DMS79 (cell line): ENCODE measurements around the gene PDGFD.

Experiments used
- DNase-seq: peaks from one replicate; lab custom pipeline; 2025; lab: John Stamatoyannopoulos, UW

PDGFD gene

DNA sequence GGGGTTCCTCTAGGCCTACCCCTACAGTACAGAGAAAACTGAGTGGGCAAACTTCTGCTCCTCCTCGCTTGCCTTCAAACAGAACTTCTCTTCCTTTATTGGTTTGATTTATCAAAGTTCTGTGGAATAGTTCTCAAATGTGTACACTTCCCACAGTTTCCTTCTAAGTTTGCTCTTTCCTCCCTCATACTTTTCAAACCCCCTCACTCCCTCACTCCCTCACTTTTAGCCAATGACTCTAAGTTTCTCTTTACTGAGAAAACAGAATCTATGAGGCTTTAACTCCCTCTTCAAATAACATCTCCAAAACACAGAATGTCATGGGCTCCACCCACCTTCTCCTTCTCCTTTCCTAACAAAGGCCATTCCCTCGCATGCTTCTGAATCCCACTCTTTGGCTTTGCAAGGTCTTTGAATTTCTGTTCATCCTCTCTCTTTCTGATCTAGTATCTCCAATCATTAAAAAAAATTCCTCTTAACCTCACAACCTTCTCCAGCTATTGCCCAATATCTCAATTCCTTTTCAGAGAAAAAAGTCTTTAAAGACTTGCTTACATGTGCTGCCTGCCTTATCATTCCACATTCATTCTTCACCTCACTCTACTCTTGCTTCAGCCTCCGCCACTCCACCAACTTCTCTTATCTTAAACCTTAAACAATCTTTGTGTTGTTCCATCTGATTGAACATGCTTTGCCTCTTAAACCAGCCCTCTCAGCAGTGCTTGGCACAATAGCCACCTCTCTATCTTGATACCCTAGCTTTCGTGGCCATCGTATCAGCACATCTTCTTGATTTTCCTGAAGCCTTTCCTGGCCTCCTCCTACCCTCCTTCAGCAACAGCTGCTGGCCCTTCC is 70.3 kb downstream of the PDGFD start:
- DNase-seq: no peak

DNA sequence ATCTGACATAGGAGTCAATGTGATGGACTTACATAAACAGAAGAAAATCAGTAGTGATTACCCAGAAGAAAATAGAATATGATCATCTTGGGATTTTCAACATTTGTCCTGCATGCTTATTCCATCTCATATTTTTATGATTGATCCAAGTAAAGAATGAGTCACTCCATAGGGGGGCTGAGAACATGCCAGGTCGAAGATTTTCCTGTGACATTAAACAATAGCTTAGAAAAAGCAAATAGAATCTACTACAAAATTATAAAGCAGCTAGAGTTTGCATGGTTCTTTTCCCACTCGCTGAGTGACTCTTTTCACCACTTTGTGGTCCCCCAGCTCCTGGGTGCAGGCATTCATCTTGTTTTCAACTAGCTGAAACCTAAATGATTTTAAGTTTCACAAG is 71.2 kb downstream of the PDGFD start:
- no peak for DNase-seq

DNA sequence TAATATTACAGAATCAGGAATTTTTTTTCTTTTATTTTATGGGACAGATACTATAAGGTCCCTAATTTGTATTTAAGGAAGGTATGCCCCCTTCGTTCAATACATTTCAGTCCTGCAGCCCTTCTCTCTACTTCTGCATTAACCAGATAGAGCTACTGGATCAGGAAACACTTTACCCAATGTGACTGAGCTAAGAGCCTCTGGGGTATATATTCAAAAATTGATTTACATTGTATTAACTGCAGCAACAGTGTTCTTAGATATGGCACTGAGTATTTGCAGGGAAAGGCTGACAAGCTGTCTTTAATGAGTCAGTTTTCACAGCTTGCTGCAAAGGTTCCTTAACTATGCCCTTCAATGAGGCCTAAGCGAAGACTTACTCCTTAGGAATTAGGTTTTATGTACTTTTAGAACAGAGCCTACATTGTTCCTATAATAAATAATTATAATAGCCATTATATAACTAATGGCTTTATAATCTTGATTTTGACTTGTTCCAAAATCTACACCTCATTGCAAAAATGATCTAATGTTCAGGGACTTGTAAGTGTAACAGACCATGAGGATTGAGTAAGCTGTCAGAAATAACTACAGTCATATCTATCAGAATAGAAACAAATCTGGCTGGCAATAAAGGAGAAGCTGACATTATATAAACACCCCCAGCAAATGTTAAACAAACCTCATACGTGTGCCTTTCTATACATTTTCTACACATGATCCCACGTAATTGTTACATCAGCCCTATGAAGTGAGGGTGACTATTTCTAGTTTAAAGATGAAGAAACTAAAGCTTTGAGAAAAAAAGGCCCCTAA is 72.5 kb downstream of the PDGFD start:
- no peak for DNase-seq

DNA sequence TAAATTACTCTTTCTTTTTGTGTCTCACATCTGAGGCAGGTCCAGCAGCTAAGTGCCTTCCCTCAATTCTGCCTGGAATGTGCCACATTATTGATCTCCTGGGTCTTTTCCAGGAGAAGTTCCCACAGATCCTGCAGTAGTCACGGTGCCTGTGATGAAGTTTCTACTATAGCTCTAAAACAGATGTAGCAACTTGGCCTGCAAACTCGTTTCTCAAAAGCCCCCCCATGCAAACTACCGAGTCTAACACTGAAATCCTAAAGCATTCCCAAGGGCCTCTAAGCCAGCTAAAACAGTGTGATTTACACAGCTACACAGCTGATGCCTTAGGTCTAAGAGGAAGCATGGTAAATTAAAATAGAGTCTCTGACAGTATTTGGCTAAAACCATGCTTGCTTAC is 73.2 kb downstream of the PDGFD start:
- no peak for DNase-seq

DNA sequence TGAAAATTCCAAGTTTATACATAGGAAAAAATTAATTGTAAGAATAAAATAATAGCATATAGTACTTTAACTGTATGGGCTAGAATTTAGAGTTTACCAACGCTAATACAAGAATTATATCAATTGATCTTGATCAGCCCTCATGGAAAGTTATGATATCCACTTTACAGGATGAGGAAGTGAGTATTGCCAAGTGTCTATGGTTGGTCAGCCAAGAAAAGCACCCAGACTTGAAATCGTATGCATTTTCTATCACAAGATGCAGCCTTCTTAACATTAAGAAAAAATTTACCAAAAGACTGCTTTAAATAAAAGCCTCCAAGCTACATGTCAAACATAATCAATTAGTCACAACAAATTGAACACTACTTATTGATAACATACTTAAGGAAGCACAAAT is 74.5 kb downstream of the PDGFD start:
- no peak for DNase-seq

DNA sequence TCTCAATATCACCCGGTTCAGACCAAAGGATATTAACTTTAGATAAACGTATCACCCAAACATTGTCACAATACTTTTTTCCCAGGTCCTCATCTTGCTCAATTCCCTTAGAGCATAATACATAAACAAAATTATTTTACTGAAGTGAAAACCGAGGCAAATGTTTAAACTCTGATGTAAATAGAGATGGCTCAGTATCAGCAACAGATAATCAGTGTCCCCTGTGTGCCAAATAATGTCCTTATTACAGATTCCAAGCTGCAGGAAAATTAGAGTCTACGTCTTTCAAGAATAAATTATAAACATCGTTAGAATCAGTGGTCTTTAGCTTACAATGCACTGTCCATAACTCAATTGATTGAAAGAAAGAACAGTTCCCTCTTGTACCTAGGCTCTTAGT is 77.3 kb downstream of the PDGFD start:
- no peak for DNase-seq

DNA sequence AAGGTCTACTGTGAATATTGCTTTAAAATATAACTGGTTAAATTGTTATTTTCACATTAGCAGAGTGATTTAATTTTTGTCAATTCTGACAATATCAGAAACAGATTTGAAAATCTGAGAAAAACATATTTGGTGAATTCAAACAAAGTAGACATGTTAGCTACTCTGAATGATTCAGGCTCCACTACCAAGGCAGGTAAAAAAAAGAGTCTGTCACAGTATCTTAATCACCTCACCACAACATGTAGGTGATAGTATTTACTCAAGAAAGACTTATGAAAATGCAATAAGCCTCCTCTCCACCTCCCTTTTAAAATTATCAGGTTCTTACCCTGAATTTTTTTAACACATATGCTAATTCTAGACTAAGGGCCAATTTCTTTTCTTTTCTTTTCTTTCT is 85.0 kb downstream of the PDGFD start:
- DNase-seq: no peak

DNA sequence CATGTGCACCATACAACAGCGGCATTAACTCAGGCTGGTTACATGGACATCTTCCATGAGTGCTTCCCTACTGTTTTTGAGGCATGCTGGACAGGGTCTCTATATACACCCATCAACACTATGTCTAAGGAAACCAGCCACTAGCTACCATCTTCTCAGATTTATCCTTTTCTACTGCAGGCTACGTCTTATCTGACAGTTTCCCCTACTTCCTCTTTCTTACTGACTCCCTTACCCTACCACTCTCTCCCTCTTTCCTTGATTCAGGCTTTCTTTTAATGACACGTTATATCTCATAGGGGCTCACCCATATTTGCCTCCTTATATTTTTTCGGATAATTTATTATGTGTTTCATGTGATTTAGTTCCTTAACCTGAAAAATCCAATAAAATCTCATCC is 85.7 kb downstream of the PDGFD start:
- no peak for DNase-seq

DNA sequence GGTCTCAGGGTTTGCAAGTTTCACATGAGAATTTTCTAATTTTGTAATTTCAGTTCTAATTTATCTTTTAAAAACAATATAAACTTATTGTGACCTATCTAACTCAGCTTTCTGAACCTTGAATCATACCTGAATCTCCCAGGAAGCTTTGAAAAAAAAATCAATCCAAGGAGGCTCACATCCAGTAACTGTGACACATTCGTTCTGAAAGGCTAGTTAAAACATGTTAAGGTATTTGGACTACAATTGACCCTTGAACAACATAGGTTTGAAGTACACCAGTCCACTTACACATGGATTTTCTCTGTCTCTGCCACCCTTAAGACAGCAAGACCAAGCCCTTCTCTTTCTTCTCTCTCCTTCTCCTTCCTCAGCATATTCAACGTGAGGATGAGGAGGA is 87.5 kb downstream of the PDGFD start:
- no peak for DNase-seq

DNA sequence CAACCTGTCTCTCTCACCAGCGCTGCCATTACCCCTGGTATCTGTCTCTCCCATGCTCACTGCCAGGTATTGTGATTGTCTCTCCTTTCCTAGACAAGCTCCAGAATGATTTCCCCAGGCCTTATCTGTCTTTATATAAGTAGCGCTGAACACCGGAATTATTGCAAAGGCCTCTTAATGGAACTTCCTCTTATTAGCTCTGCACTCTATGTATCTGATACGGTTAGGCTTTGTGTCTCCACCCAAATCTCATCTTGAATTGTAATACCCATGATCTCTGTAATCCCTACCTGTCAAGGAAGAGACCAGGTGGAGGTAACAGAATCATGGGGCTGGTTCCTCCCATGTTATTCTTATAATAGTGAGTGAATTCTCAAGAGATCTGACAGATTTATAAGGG is 88.2 kb downstream of the PDGFD start:
- no peak for DNase-seq

DNA sequence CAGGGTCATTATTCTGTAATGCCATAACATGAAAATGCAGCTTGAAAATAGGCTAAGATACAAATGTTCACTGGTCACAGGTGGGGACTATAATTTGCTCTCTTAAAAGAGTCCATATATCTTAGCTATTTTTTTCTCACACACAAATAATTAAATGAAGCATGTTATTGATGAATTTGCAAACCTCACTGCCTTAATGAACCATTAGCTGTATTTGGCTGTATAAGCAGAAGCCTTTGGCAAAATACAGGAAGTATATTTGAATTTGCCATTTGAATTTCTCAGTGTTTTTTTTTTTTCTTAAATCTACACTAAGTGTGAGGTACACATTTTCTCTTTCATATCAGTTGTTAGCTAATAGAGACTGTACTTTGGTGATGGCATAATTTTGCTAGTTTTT is 88.9 kb downstream of the PDGFD start:
- no peak for DNase-seq

DNA sequence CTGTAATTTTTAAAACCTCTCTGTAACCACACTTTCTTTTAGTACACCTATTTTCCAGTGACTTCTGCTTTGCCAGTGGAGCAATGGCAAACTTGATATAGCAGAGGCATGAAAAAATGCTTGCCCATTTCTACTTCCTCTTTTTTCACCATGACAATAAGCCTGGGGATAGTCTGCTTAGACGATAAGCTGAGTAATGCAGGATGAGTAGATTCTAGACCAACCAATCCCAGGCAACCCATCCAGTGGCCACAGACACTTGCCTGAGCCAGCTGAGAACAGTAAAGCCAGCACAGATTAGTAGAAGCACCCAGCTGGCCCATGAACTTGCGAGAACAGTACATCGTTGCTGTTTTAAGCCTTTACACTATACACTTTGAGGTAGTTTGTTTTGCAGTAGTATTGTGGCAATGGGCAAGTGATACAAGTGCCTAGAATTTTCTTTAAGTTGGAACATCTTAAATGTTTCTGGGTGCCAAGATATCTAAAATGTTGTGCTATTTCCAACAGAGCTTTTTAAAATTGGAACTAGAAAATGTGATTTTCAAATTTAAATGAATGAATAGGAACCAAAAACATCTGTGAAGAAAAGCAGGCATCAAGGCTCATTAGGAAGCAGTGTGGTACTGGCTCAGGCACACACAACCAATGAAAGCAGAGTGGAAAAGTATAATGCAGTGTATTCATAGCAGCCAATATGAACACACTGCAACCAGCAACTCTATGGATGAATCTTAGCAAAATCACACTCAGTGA is 89.8 kb downstream of the PDGFD start:
- DNase-seq: no peak

DNA sequence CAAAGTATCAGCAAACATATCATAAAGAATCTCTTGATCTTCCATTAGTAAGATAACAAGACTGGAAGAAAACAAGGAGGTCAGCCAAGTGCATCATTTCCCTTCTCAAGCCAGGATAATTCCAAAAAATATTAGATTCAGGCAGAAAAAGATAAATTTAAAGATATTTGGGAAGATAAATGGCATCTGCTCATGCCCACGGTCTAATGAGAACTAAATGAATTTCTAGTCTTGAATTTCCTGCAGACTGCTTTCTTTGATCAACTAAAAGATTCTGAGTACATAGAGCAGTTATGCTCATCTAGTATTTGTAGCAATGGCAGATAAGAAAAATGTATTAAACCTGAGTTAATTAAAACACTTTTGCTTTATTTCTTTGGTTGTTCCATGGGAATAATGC is 96.4 kb downstream of the PDGFD start:
- DNase-seq: no peak

DNA sequence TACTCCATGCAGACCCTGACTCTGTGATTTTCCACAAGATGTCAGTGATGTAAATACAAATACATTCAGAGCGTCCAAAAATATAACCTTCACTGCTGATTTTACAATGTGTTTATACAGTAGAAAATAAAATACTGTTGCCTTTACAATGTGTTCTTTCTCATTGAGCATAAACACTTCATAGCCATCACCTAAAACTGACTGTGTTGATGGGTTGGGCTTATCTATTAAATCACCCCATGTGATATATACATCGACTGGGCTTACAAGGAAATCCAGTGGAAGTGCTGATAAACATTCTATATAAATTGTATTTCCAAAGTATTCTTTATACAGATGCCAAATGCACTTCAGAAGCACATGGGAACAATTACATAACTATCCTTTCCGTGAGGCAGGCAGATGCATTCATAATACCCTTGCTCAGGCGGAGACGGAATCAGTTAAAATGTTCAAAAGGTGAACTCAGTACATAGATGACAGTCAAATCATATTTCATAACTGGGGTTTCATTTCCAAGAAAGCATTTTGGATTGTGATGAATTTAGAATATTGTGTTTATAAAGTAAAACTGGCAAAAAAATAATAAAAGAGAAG is 99.8 kb downstream of the PDGFD start:
- DNase-seq: no peak

DNA sequence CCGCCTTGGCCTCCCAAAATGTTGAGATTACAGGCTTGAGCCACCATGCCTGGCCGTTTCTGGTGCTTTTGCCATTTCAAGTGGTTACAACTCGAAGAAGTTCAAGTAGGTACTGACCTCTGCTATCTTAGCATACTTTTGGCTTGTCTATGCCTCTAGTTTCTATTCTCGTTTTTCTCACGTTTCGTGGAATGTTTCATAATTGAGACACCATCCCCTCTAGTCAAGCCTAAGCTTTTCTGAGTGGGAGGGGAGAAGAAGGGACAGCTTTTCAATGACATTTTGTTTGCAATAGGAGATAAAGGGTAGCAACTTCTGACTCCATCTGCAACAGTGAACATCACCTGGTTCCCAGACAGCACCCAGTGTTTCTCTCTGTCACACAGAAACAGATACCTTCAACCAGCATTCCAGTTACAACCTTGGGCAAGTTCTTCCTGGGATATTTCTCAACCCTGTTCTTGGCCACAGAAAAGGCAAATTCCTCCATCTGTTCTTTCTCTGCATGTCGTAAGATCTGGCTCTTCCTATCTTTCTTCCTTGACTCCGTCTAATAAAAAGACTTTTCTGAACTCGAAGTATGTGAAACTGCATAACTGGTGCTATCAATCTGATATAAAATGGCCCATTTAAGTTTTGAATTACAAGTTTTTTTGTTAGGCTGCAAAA is 102.0 kb downstream of the PDGFD start:
- DNase-seq: no peak

DNA sequence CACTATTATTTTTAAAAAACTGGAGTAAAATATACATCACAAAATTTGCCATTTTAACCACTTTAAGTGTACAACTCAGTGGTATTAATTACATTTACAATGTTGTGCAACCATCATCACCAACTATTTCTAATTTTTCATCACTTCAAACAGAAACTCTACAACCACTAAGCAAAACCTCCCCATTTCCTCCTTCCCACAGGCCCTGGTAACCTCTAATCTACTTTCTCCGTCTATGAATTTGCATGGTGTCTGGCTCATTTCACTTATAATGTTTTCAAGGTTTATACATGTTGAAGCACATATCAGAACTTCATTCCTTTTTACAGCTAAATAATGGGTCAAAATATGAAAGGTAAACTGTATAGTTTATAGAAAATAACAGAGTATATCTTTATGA is 103.1 kb downstream of the PDGFD start:
- no peak for DNase-seq

DNA sequence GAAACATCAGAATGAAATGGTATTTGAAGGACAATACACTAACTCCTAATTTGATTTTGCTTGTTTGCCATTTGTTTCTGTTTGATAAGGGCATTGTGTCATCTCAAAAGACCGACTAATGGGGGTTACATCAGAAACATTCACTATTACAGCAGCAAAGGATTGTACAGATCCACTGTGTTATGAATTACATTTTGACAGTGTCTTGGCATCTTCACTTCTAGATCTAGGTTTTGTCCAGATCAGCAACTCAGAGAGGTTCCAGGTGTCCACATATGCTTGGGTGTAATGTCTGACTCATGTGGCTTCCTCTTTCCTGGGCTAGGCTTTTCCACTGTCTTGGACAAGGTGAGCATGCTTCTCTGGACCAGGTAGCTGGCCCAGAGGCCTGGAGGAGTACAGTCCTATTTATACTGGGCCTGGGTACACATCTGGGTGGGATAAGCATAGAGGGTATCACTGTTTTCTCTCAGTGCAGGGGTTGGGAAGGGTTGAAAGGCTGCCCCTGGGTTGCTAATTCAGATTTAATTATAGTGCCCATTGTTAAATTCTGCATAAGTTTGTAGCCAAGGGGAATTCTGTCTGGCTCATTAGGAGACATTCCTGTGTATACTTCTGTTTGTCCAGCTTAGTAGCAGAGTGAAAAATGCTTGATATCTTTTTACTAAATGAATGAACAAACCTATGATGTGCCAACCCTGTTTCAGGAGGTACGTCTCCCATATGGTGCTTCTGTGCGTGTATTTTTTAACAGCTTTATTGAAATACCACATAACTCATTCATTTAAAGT is 103.7 kb downstream of the PDGFD start:
- no peak for DNase-seq

DNA sequence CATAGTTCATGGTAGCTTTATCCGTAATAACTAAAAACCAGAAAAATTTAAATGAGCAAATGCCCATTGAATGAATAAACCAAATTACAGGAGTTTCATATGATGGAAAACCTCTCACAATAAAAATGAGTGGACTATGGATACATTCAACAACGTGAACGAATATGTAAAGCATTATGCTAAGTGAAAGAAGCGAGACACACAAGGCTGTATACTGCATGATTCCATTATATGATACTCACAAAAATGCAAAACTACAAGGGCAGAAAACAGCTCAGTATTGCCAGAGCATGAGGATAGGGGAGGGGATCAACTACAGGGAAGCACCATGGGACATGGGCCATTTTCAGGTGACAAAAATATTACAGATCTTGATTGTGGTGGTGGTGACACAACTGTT is 105.3 kb downstream of the PDGFD start:
- no peak for DNase-seq

DNA sequence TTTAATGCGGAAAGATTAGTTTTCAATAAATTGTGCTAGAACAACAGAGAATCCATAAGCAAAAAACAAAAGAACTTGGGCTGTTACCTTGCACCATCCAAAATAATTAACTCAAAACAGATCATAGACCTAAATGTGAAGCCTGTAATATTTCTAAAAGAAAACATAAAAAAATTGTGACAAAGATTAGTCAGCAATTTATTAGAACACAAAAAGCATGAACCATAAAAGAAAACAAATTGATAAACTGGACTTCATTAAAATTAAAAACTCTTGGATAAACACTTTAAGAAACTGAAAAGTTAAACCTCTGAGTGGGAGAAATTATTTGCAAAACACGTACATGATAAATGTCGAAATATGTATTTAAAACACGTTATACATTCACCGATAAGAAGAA is 106.0 kb downstream of the PDGFD start:
- DNase-seq: no peak

DNA sequence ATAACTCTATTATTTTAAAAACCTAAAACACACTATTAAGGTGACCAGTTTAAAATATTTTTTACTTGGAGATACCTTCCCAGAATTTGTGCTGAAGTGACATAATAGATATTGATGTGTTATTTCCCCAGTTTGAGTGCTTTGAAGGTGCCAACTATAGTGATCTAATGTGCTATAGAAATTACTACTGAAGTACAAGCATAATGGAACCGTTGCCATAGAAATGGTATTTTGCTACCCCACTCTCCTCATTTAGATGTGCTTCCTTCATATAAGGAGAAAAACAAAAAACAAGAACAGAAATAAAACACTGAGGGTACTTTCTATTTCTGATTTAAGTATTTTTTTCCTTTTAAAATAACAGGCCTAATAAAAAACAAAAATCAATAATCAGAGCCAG is 108.4 kb downstream of the PDGFD start:
- DNase-seq: no peak
